HG03139 (cell line): ENCODE results near the gene EREG.

ENCODE experiments used
- ATAC-seq: cut with Tn5 transposase; IDR thresholded peaks from one replicate; pipeline ENCODE4 v1.9.1; 2021; ENCODE audit not compliant: unreplicated experiment

Gene EREG

GRCh38 chr4:74420863-74421262 is 55.9 kb downstream of the EREG start:
- no peak for ATAC-seq

GRCh38 chr4:74423104-74423503 is 58.2 kb downstream of the EREG start:
- ATAC-seq = no peak

- ATAC-seq = no peak
These were observed 59.2 kb downstream of the EREG start for GRCh38 chr4:74424111-74424510.

GRCh38 chr4:74426101-74426500 is 61.2 kb downstream of the EREG start:
- no peak for ATAC-seq

GRCh38 chr4:74428276-74428675 is 63.3 kb downstream of the EREG start:
- no peak for ATAC-seq

GRCh38 chr4:74431113-74431826 is 66.3 kb downstream of the EREG start:
- peak; percentile 92 for ATAC-seq

GRCh38 chr4:74433043-74433442 is 68.1 kb downstream of the EREG start:
- ATAC-seq = no peak

- ATAC-seq = no peak
These were observed 68.7 kb downstream of the EREG start for GRCh38 chr4:74433541-74434172.

GRCh38 chr4:74435296-74435695 is 70.4 kb downstream of the EREG start:
- ATAC-seq = no peak

- ATAC-seq = no peak
These were observed 72.9 kb downstream of the EREG start for GRCh38 chr4:74437866-74438265.
